ENCODE results near the gene ABTB2. TPM values are rescaled to one million over a fixed set of nuclear protein-coding genes. Genes with fewer than 3 reads are reported as not detected.

Gene ABTB2
- total and polyA plus RNA-seq, 2 experiments from 2014 or later = 2.6 to 12.1 TPM

DNA sequence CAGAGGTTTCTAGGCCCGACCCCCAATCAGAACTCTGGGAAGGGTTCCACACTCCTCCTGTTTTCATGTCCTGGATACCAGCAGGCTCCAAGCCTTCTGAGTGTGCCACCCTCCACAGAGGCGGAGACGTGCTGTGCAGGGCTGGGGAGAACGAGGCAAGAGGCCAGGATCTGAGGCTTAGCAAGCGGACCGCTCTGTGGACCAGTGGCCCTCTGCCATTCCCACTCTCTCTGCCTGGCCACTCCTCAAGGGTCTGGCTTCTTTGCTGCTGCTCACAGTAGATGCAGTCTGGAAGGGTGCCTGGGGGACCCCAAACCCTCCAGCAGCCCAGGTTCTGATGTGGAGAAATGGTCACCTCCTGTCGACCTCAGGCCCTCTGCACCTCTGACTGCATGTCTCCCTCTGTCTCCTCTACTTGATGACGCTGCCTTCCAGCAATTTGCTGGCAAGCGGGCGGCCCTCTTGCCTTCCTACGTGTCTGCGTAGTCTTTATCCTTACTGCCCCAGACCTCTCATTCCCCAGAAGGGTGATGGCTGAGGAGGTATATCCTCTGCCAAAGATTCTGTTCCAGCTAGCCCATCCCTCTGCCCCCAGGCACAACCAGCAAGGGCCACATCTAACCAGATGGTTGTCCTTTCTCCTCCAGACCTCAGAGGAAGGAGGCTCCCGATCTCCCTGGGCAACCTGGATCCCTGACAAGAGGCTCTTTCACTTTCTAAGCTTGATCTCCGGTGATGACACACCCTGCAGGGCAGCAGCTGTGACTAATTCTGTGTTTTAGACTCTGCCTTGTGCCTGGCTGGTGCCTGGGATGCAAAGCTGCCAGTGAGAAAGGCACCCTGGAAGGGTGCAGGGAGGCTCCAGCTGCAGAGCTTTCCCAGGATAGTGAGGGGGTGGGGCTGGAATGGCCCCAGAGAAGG lies 165.1 kb downstream of the ABTB2 start:
- Mint-ChIP-seq H3K27me3 (ENCODE audit: insufficient read depth, low read depth, poor library complexity) (peaks cover 4% of the 10 kb centered on the region), H3K27ac (peak overlapping the region; percentile 59), H3K36me3 (ENCODE audit: low read depth) (peaks cover 5% of the 10 kb centered on the region; the same call in 2 of the 3 replicates), H3K9me3 (no peaks in the 10 kb centered on the region), H3K4me3 (no peak overlapping the region), H3K4me1 (peaks cover 52% of the 10 kb centered on the region)
- Histone ChIP-seq H3K9me2 (ENCODE audit: insufficient read depth) (no peaks in the 10 kb centered on the region), H3K27me3 (ENCODE audit: insufficient read depth) (no peaks in the 10 kb centered on the region), H3K4me1 (ENCODE audit: insufficient read depth) (peaks cover 16% of the 10 kb centered on the region), H3K79me2 (replicated peaks; ENCODE audit: insufficient read depth) (no peaks in the 10 kb centered on the region), H2AFZ (no peak overlapping the region), H3K27ac (ENCODE audit: low read depth) (no peak overlapping the region), H3K4me2 (no peak overlapping the region), H3K4me3 (no peak overlapping the region), H3F3A (replicated peaks; ENCODE audit: low read depth) (no peaks in the 10 kb centered on the region), H3K36me3 (ENCODE audit: insufficient read depth) (no peaks in the 10 kb centered on the region), H4K20me1 (replicated peaks; ENCODE audit: insufficient read depth) (no peaks in the 10 kb centered on the region)
- ATAC-seq (peak; percentile 6; the same call in 2 of the 3 replicates), DNase-seq (ENCODE audit: low spot score) (no peak)
- TF ChIP-seq CREB1 (CRISPR knock-in tag; IDR thresholded peaks at IDR 0.05; ENCODE audit: low read depth) (no peak), JUNB (IDR thresholded peaks at IDR 0.05; ENCODE audit: unreplicated experiment) (no peak), EZH2phosphoT487 (IDR thresholded peaks at IDR 0.05; ENCODE audit: unreplicated experiment) (no peak), CTCF (conservative IDR thresholded peaks at IDR 0.05; ENCODE audit: low read depth in 2 of 2) (no peak), ZNF462 (CRISPR knock-in tag; IDR thresholded peaks at IDR 0.05) (no peak), STAT1 (IDR thresholded peaks at IDR 0.05; ENCODE audit: unreplicated experiment) (no peak), POLR2AphosphoS5 (IDR thresholded peaks at IDR 0.05; ENCODE audit: low read depth) (no peak), EZH2 (IDR thresholded peaks at IDR 0.05; ENCODE audit: low read depth, unreplicated experiment) (no peak), ZNF331 (CRISPR knock-in tag; IDR thresholded peaks at IDR 0.05; ENCODE audit: low read depth) (no peak), ZNF114 (CRISPR knock-in tag; IDR thresholded peaks at IDR 0.05) (no peak), NANOG (IDR thresholded peaks at IDR 0.05; ENCODE audit: borderline replicate concordance) (no peak)
- TF ChIP-seq, protein P1, sequence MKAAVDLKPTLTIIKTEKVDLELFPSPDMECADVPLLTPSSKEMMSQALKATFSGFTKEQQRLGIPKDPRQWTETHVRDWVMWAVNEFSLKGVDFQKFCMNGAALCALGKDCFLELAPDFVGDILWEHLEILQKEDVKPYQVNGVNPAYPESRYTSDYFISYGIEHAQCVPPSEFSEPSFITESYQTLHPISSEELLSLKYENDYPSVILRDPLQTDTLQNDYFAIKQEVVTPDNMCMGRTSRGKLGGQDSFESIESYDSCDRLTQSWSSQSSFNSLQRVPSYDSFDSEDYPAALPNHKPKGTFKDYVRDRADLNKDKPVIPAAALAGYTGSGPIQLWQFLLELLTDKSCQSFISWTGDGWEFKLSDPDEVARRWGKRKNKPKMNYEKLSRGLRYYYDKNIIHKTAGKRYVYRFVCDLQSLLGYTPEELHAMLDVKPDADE (IDR thresholded peaks at IDR 0.05) = no peak
- TF ChIP-seq, protein P2, sequence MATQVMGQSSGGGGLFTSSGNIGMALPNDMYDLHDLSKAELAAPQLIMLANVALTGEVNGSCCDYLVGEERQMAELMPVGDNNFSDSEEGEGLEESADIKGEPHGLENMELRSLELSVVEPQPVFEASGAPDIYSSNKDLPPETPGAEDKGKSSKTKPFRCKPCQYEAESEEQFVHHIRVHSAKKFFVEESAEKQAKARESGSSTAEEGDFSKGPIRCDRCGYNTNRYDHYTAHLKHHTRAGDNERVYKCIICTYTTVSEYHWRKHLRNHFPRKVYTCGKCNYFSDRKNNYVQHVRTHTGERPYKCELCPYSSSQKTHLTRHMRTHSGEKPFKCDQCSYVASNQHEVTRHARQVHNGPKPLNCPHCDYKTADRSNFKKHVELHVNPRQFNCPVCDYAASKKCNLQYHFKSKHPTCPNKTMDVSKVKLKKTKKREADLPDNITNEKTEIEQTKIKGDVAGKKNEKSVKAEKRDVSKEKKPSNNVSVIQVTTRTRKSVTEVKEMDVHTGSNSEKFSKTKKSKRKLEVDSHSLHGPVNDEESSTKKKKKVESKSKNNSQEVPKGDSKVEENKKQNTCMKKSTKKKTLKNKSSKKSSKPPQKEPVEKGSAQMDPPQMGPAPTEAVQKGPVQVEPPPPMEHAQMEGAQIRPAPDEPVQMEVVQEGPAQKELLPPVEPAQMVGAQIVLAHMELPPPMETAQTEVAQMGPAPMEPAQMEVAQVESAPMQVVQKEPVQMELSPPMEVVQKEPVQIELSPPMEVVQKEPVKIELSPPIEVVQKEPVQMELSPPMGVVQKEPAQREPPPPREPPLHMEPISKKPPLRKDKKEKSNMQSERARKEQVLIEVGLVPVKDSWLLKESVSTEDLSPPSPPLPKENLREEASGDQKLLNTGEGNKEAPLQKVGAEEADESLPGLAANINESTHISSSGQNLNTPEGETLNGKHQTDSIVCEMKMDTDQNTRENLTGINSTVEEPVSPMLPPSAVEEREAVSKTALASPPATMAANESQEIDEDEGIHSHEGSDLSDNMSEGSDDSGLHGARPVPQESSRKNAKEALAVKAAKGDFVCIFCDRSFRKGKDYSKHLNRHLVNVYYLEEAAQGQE (IDR thresholded peaks at IDR 0.05; ENCODE audit: unreplicated experiment) = no peak

Measured in GM23338 (cell line).